DOHH2 (cell line): ENCODE measurements around the gene ADCY10.
"Not testable (repeated sequence)": the region's sequence is repeated elsewhere in the genome, so short reads cannot be mapped to it uniquely, and the experiment has no call there.

ENCODE experiments used
- H3F3A ChIP-seq: fragments of 200-600 bp; sonication (generic), shearing (Covaris generic); 2 replicates; pipeline ENCODE4 v1.6.0; 2016; ENCODE audit warnings: antibody characterized with exemption, mild to moderate bottlenecking; ENCODE audit not compliant: control insufficient read depth, insufficient read depth
- H3K27ac ChIP-seq: fragments of 200-600 bp; sonication (generic); 2 replicates; pipeline ENCODE4 v1.5.1; 2014; ENCODE audit warnings: low read depth, mild to moderate bottlenecking, low read length, moderate library complexity
- H3K27me3 ChIP-seq: fragments of 200-600 bp; sonication (generic); 2 replicates; pipeline ENCODE4 v1.6.1; 2014; ENCODE audit warnings: mild to moderate bottlenecking, low read length, mixed read lengths; ENCODE audit not compliant: control insufficient read depth
- H3K36me3 ChIP-seq: fragments of 200-600 bp; sonication (generic); 2 replicates; pipeline ENCODE4 v1.6.1; 2014; ENCODE audit warnings: mild to moderate bottlenecking, low read length, moderate library complexity, mixed read lengths; ENCODE audit not compliant: control insufficient read depth
- H3K4me1 ChIP-seq: fragments of 200-600 bp; sonication (generic); 2 replicates; pipeline ENCODE4 v1.6.1; 2014; ENCODE audit warnings: mild to moderate bottlenecking, low read length, mixed read lengths; ENCODE audit not compliant: control insufficient read depth
- H3K4me2 ChIP-seq: fragments of 200-600 bp; sonication (generic); 2 replicates; pipeline ENCODE4 v1.6.0; 2014; ENCODE audit warnings: mild to moderate bottlenecking, low read length, moderate library complexity
- H3K4me3 ChIP-seq: fragments of 200-600 bp; sonication (generic); 2 replicates; pipeline ENCODE4 v1.5.1; 2014; ENCODE audit warnings: mild to moderate bottlenecking, low read length, mixed read lengths
- H3K79me2 ChIP-seq: fragments of 200-600 bp; sonication (generic); 2 replicates; pipeline ENCODE4 v1.6.1; 2014; ENCODE audit warnings: mild to moderate bottlenecking, low read length, mixed read lengths; ENCODE audit not compliant: control insufficient read depth
- H3K9me2 ChIP-seq: fragments of 200-600 bp; sonication (generic); replicated peaks from 2 replicates; pipeline ENCODE4 v1.6.1; 2014; ENCODE audit warnings: mild to moderate bottlenecking, low read length, mixed read lengths; ENCODE audit not compliant: control insufficient read depth
- H3K9me3 ChIP-seq: fragments of 200-600 bp; sonication (generic); 2 replicates; pipeline ENCODE4 v1.6.1; 2014; ENCODE audit warnings: antibody characterized with exemption, low read length, mixed read lengths; ENCODE audit not compliant: control insufficient read depth, insufficient read depth
- H4K20me1 ChIP-seq: fragments of 200-600 bp; sonication (generic); 2 replicates; pipeline ENCODE4 v1.6.0; 2014; ENCODE audit warnings: low read depth, mild to moderate bottlenecking, antibody characterized with exemption, low read length, moderate library complexity; ENCODE audit not compliant: control insufficient read depth, insufficient read depth
- CTCF ChIP-seq: fragments of 200-600 bp; sonication (generic); IDR thresholded peaks from one replicate; pipeline ENCODE4 v1.5.1; 2014; ENCODE audit warnings: antibody characterized with exemption, mild to moderate bottlenecking, low read depth, low read length; ENCODE audit not compliant: poor library complexity, severe bottlenecking
- EZH2phosphoT487 ChIP-seq: fragments of 200-600 bp; sonication (generic); IDR thresholded peaks from 2 replicates; pipeline ENCODE4 v1.6.1; 2017; ENCODE audit warnings: borderline replicate concordance, mild to moderate bottlenecking, antibody characterized with exemption, low read length, moderate library complexity, mixed read lengths

Gene ADCY10

GRCh38 chr1:167898578-167899222 is 15.2 kb downstream of the ADCY10 start:
- Histone ChIP-seq H3K79me2 (no peaks in the 10 kb centered on the region), H3K27ac (no peak overlapping the region), H3K9me2 (no peaks in the 10 kb centered on the region), H3K9me3 (no peaks in the 10 kb centered on the region), H3K36me3 (no peaks in the 10 kb centered on the region), H3K4me2 (no peak overlapping the region), H3K27me3 (no peaks in the 10 kb centered on the region), H3K4me3 (no peak overlapping the region), H3F3A (no peaks in the 10 kb centered on the region), H4K20me1 (no peaks in the 10 kb centered on the region), H3K4me1 (peaks cover 17% of the 10 kb centered on the region)
- TF ChIP-seq CTCF (no peak), EZH2phosphoT487 (no peak)

- peaks cover 18% of the 10 kb centered on the region for H3K4me1 ChIP-seq
- H3K79me2 ChIP-seq = no peaks in the 10 kb centered on the region
- no peaks in the 10 kb centered on the region for H3K9me3 ChIP-seq
- H3F3A ChIP-seq = no peaks in the 10 kb centered on the region
- TF ChIP-seq CTCF (no peak), EZH2phosphoT487 (no peak)
- H3K4me3 ChIP-seq = no peak overlapping the region
- no peaks in the 10 kb centered on the region for H3K27me3 ChIP-seq
- no peak overlapping the region for H3K4me2 ChIP-seq
- H3K9me2 ChIP-seq = no peaks in the 10 kb centered on the region
- H3K27ac ChIP-seq = no peak overlapping the region
- no peaks in the 10 kb centered on the region for H3K36me3 ChIP-seq
- no peaks in the 10 kb centered on the region for H4K20me1 ChIP-seq
These were observed 20.1 kb downstream of the ADCY10 start for GRCh38 chr1:167893798-167894197.

GRCh38 chr1:167890400-167890799 is 23.5 kb downstream of the ADCY10 start:
- no peaks in the 10 kb centered on the region for H3K9me3 ChIP-seq
- TF ChIP-seq EZH2phosphoT487 (no peak), CTCF (no peak)
- H3F3A ChIP-seq = no peaks in the 10 kb centered on the region
- H3K4me3 ChIP-seq = no peak overlapping the region
- no peaks in the 10 kb centered on the region for H4K20me1 ChIP-seq
- no peaks in the 10 kb centered on the region for H3K36me3 ChIP-seq
- no peaks in the 10 kb centered on the region for H3K79me2 ChIP-seq
- peaks cover 18% of the 10 kb centered on the region for H3K4me1 ChIP-seq
- no peak overlapping the region for H3K27ac ChIP-seq
- no peak overlapping the region for H3K4me2 ChIP-seq
- H3K27me3 ChIP-seq = no peaks in the 10 kb centered on the region
- no peaks in the 10 kb centered on the region for H3K9me2 ChIP-seq

GRCh38 chr1:167887187-167887586 is 26.7 kb downstream of the ADCY10 start:
- H3K27me3 ChIP-seq, H3K4me1 ChIP-seq, H4K20me1 ChIP-seq, H3F3A ChIP-seq, H3K27ac ChIP-seq, H3K4me3 ChIP-seq, H3K9me2 ChIP-seq, H3K4me2 ChIP-seq, H3K79me2 ChIP-seq, H3K36me3 ChIP-seq, H3K9me3 ChIP-seq: not testable (repeated sequence)
